K562 (cell line): Measurements from ENCODE around the gene ANKRD13C. TPM values are rescaled to one million over a fixed set of nuclear protein-coding genes. Genes with fewer than 3 reads are reported as not detected.

Experiments
- ATAC-seq: fragments of 200-7000 bp; cut with Tn5 transposase; 3 replicates; pipeline ENCODE4 v1.9.1; 2020; ENCODE audit warnings: moderate library complexity
- BruUV-seq: library from RNA; stranded (reverse); fragments of 400-500 nt; replicated peaks from 2 replicates; lab custom pipeline; 2021; lab: Mats Ljungman, UMichigan
- CTCF ChIA-PET: fragments of 300-600 bp; formaldehyde crosslinking; extraction: SDS; loops from one replicate; lab custom pipeline; 2021; ENCODE audit warnings: low intra/inter-chr PET ratio; lab: Yijun Ruan, JAX
- POLR2A ChIA-PET: fragments of 300-600, 350-650 bp; sonication (Branson Sonifier 250); formaldehyde crosslinking; extraction: SDS; loops from one replicate; lab custom pipeline; 2021; ENCODE audit warnings: antibody characterized with exemption, inconsistent platforms; lab: Yijun Ruan, JAX
- DNase-seq, 4 experiments: peaks; one replicate each; pipeline versions ENCODE4 v3.0.0 to v3.0.0-alpha.2; 2011 to 2018; ENCODE audit warnings: low spot score in 3 of 4, mixed read lengths in 3 of 4; ENCODE audit errors: extremely low read depth in 1 of 4
- FAIRE-seq: peaks from 2 replicates; lab custom pipeline; 2011; peaks lifted over from hg19 to GRCh38; lab: Jason Lieb, UNC
- H2AFZ ChIP-seq: 2 replicates; pipeline ENCODE4 v1.6.0; 2011; ENCODE audit warnings: low read depth, low read length, control low read depth, inconsistent platforms
- H3K27ac ChIP-seq: fragments of 200-600 bp; 3 replicates; pipeline ENCODE4 v1.8.0; 2011; ENCODE audit warnings: low read depth, mild to moderate bottlenecking, control low read depth, inconsistent platforms, low read length, moderate library complexity, mixed read lengths; ENCODE audit errors: extremely low read depth
- H3K27me3 ChIP-seq, 2 experiments: fragments of 300-600 bp in 1 of 2; 2 replicates in 1 of 2; 3 replicates in 1 of 2; pipeline versions ENCODE4 v1.6.0 to v1.8.0; 2011; ENCODE audit warnings: inconsistent platforms in 2 of 2, low read length in 2 of 2, mild to moderate bottlenecking in 1 of 2, mixed read lengths in 1 of 2, moderate library complexity in 1 of 2; ENCODE audit not compliant: control insufficient read depth in 2 of 2, insufficient read depth in 2 of 2
- H3K36me3 ChIP-seq: fragments of 300-600 bp; 3 replicates; pipeline ENCODE4 v1.8.0; 2011; ENCODE audit warnings: mild to moderate bottlenecking, low read length, inconsistent platforms; ENCODE audit not compliant: control insufficient read depth, insufficient read depth
- H3K4me1 ChIP-seq, 2 experiments: fragments of 200-600 bp in 1 of 2; replicated peaks in 1 of 2; 2 replicates in 1 of 2; 3 replicates in 1 of 2; pipeline versions ENCODE4 v1.5.1 to v1.8.0; 2011; ENCODE audit warnings: inconsistent platforms in 2 of 2, low read length in 2 of 2, mild to moderate bottlenecking in 1 of 2, mixed read lengths in 1 of 2, moderate library complexity in 1 of 2; ENCODE audit not compliant: control insufficient read depth in 2 of 2, insufficient read depth in 2 of 2
- H3K4me2 ChIP-seq: 2 replicates; pipeline ENCODE4 v1.6.1; 2011; ENCODE audit warnings: low read length, control low read depth, inconsistent platforms, mixed read lengths; ENCODE audit not compliant: insufficient read depth
- H3K4me3 ChIP-seq: fragments of 200-600 bp; sonication (generic), shearing (Covaris generic); 2 replicates; pipeline ENCODE4 v1.5.1; 2016; ENCODE audit warnings: control low read depth, inconsistent platforms
- H3K79me2 ChIP-seq: fragments of 200-600 bp; 3 replicates; pipeline ENCODE4 v1.8.0; 2011; ENCODE audit warnings: low read length, inconsistent platforms; ENCODE audit not compliant: control insufficient read depth, insufficient read depth
- H3K9ac ChIP-seq, 2 experiments: 2 replicates each; pipeline versions ENCODE4 v1.6.0 to v1.6.1; 2011; ENCODE audit warnings: low read depth in 2 of 2, low read length in 2 of 2, control low read depth in 1 of 2, inconsistent platforms in 1 of 2, mild to moderate bottlenecking in 1 of 2, mixed read lengths in 1 of 2; ENCODE audit not compliant: insufficient read depth in 1 of 2
- H3K9me1 ChIP-seq: one replicate; pipeline ENCODE4 v1.6.0; 2011; ENCODE audit warnings: inconsistent platforms, mild to moderate bottlenecking, low read length, moderate library complexity; ENCODE audit not compliant: control insufficient read depth, insufficient read depth
- H3K9me3 ChIP-seq: replicated peaks from 2 replicates; pipeline ENCODE4 v1.5.1; 2011; ENCODE audit warnings: low read depth, low read length, inconsistent platforms; ENCODE audit not compliant: control insufficient read depth, insufficient read depth
- H4K20me1 ChIP-seq: replicated peaks from 2 replicates; pipeline ENCODE4 v1.6.1; 2011; ENCODE audit warnings: low read length, inconsistent platforms, mixed read lengths; ENCODE audit not compliant: control insufficient read depth, insufficient read depth
- MCM7 ChIP-seq, 2 experiments: fragments of 450-650 bp; IDR thresholded peaks; 2 replicates each; pipeline ENCODE4 v1.6.1; 2016 to 2018
- MLX ChIP-seq, 2 experiments: fragments of 450-650 bp in 1 of 2; sonication (generic) in 1 of 2; formaldehyde crosslinking; conservative IDR thresholded peaks; 2 replicates each; pipeline versions ENCODE4 v1.4.0 to v1.8.1; 2020 to 2022; ENCODE audit warnings: mild to moderate bottlenecking in 1 of 2, missing genetic modification reagents in 1 of 2
- SIN3A ChIP-seq, 2 experiments: fragments of 150-350 bp in 1 of 2; IDR thresholded peaks; 2 replicates each; pipeline ENCODE4 v1.6.1; 2011 to 2016; ENCODE audit warnings: borderline replicate concordance in 2 of 2, low read depth in 2 of 2, low read length in 2 of 2, mild to moderate bottlenecking in 2 of 2, moderate library complexity in 2 of 2; ENCODE audit not compliant: control insufficient read depth in 1 of 2
- SNRNP70 ChIP-seq: fragments of 200-400 bp; formaldehyde crosslinking; optimal IDR thresholded peaks from 2 replicates; pipeline ENCODE3; 2017; ENCODE audit warnings: low read depth, low read length
- ZNF143 ChIP-seq: sonication (generic); formaldehyde crosslinking; IDR thresholded peaks from 2 replicates; pipeline ENCODE4 v1.9.0; 2022; ENCODE audit warnings: mild to moderate bottlenecking, missing genetic modification reagents
- ZNF764 ChIP-seq: fragments of 250-450 bp; sonication (Bioruptor Pico); IDR thresholded peaks from 2 replicates; pipeline ENCODE4 v1.4.0; 2020; ENCODE audit warnings: low read depth, mild to moderate bottlenecking, moderate library complexity
- in situ Hi-C: fragments of 300-500 bp; cut with MboI; formaldehyde crosslinking; loops from 4 replicates; pipeline ENCODE4 v1.15.0; 2018; ENCODE audit warnings: inconsistent platforms, mixed read lengths
- intact Hi-C: fragments of 100-400 bp; cut with micrococcal nuclease; formaldehyde crosslinking; loops from 2 replicates; pipeline ENCODE4 v1.14.2; 2022
- polyA plus RNA-seq, 8 experiments: library from polyadenylated mRNA; depleted of rRNA in 4 of 8; stranded (reverse) in 5 of 8; unstranded in 3 of 8; fragments of >200 nt; fragmentation: Nextera tagmentation in 2 of 8; fragmentation: Illumina TruSeq in 1 of 8; extraction: Ambion mirVana in 2 of 8; extraction: Trizol in 1 of 8; gene quantifications; 2 replicates each; pipeline versions ENCODE4 v1.2.1 to v1.2.3, GENCODE V29; 2011 to 2014; ENCODE audit warnings: inconsistent platforms in 1 of 8, missing spikeins in 1 of 8
- total RNA-seq, 7 experiments: library from RNA; depleted of rRNA in 6 of 7; stranded (reverse); fragments of >200 nt in 6 of 7; fragmentation: Illumina TruSeq in 2 of 7; extraction: Trizol in 2 of 7; gene quantifications; 2 replicates each; pipeline versions ENCODE4 v1.2.1 to v1.2.3, GENCODE V29; 2011 to 2021; ENCODE audit warnings: low replicate concordance in 1 of 7
- TF ChIP-seq, protein P1 (sequence below): fragments of 250-450 bp; sonication (Bioruptor Pico); IDR thresholded peaks from 2 replicates; pipeline ENCODE4 v1.8.0; 2021; ENCODE audit warnings: borderline replicate concordance, mild to moderate bottlenecking, moderate library complexity; ENCODE audit not compliant: poor library complexity, severe bottlenecking
- TF ChIP-seq, protein P2 (sequence below): fragments of 250-450 bp; sonication (Bioruptor Pico); IDR thresholded peaks from 2 replicates; pipeline ENCODE4 v1.5.0; 2021; ENCODE audit warnings: mild to moderate bottlenecking, moderate library complexity
- TF ChIP-seq, protein P3 (sequence below): fragments of 250-450 bp; sonication (Bioruptor Pico); IDR thresholded peaks from 2 replicates; pipeline ENCODE4 v1.4.0; 2020; ENCODE audit warnings: mild to moderate bottlenecking

ANKRD13C gene
- total and polyA plus RNA-seq, 9 of the 15 experiments (the other 6 are each of a cell fraction or from before 2014, with no cell fraction given) = 3.4 to 22.8 (median 12.5) TPM

- Histone ChIP-seq H3K9ac (no peak overlapping the region), H3K79me2 (peaks cover 8% of the 10 kb centered on the region; the same call in 1 of the 3 replicates), H3K36me3 (peaks cover 100% of the 10 kb centered on the region), H2AFZ (no peak overlapping the region), H3K9me1 (no peaks in the 10 kb centered on the region), H3K9me3 (no peaks in the 10 kb centered on the region), H3K4me3 (no peak overlapping the region), H3K4me2 (no peak overlapping the region), H3K27ac (no peak overlapping the region), H3K27me3 (no peaks in the 10 kb centered on the region), H4K20me1 (no peaks in the 10 kb centered on the region), H3K4me1 (no peaks in the 10 kb centered on the region)
- BruUV-seq = no TSS peak
- ChIA-PET CTCF (no interaction called here), POLR2A (interaction anchor here (2.9 kb wide), 1 partner anchor 10 kb away, joined by 5 read pairs; no protein-coding TSS in a partner anchor)
- intact Hi-C loops (no loop called here), in situ Hi-C loops (no loop called here)
- ATAC-seq = no peak
- no peak for DNase-seq
- TF ChIP-seq SNRNP70 (no peak), ZNF764 (no peak), MLX (CRISPR knock-in tag; conservative IDR thresholded peaks at IDR 0.05) (no peak), ZNF143 (CRISPR knock-in tag) (no peak), SIN3A (IDR thresholded peaks at IDR 0.05; ENCODE audit: borderline replicate concordance in 2 of 2, control insufficient read depth in 1 of 2, low read depth in 2 of 2, low read length in 2 of 2) (no peak), MCM7 (IDR thresholded peaks at IDR 0.05) (no peak)
- TF ChIP-seq, protein P1, sequence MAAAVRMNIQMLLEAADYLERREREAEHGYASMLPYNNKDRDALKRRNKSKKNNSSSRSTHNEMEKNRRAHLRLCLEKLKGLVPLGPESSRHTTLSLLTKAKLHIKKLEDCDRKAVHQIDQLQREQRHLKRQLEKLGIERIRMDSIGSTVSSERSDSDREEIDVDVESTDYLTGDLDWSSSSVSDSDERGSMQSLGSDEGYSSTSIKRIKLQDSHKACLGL (CRISPR knock-in tag) = no peak
- TF ChIP-seq, protein P2, sequence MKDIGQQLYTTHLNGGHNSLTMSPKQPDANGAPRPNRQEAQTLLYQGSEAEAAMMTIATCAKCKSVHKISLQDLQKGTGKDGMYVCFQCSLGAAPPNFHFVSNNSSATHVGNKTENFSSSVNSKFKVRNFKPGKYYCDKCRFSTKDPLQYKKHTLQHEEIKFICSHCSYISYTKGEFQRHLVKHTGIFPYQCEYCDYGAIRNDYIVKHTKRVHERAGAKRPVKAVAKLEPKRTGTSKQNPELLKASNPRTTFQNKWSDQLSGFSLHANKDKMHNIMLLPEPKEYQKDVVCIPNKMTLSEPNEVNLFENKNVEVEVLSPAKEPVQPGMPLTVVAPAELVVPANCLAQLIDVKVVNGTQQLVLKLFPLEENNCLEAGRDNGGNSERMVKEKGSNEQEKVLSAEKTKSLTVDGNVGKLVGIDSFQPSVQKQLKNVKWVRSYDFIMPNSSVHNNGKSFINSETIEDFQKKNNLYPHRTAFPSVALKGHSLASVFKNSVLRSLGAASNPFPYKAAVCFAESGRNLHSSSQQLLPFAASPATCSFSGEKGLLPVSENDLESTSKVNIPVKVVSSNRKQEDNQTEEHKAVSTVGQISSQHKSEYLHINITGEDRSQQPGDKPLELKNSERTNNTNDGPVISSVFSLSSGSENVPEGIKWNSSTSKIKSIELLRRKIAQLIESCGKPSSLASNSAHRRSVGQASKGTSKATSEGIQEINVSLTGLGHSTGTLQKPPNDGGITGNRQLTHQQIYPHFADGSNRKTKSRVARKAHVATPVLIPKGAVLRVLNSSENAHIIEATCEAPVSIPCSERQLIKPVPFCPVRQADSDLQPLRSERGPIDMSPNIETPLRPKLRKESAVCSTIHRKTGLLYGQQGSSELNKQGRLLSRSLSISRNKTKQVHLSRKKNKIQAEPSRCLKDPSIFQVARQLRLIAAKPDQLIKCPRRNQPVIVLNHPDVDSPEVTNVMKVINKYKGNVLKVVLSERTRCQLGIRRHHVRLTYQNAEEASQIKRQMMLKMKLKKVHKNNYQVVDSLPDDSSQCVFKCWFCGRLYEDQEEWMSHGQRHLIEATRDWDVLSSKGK = no peak
- TF ChIP-seq, protein P3, sequence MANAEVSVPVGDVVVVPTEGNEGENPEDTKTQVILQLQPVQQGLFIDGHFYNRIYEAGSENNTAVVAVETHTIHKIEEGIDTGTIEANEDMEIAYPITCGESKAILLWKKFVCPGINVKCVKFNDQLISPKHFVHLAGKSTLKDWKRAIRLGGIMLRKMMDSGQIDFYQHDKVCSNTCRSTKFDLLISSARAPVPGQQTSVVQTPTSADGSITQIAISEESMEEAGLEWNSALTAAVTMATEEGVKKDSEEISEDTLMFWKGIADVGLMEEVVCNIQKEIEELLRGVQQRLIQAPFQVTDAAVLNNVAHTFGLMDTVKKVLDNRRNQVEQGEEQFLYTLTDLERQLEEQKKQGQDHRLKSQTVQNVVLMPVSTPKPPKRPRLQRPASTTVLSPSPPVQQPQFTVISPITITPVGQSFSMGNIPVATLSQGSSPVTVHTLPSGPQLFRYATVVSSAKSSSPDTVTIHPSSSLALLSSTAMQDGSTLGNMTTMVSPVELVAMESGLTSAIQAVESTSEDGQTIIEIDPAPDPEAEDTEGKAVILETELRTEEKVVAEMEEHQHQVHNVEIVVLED (CRISPR knock-in tag) = no peak
- FAIRE-seq = no peak
These were observed 107.4 kb downstream of the ANKRD13C start for GRCh38 chr1:70247122-70247521.
